ENCODE results near the gene SNRPB. TPM values are rescaled to one million over a fixed set of nuclear protein-coding genes. Genes with fewer than 3 reads are reported as not detected.

Gene SNRPB
- total and polyA plus RNA-seq, 2 of the 13 experiments (the other 11 are each of a cell fraction or from before 2014, with no cell fraction given): 473 to 844 TPM

DNA sequence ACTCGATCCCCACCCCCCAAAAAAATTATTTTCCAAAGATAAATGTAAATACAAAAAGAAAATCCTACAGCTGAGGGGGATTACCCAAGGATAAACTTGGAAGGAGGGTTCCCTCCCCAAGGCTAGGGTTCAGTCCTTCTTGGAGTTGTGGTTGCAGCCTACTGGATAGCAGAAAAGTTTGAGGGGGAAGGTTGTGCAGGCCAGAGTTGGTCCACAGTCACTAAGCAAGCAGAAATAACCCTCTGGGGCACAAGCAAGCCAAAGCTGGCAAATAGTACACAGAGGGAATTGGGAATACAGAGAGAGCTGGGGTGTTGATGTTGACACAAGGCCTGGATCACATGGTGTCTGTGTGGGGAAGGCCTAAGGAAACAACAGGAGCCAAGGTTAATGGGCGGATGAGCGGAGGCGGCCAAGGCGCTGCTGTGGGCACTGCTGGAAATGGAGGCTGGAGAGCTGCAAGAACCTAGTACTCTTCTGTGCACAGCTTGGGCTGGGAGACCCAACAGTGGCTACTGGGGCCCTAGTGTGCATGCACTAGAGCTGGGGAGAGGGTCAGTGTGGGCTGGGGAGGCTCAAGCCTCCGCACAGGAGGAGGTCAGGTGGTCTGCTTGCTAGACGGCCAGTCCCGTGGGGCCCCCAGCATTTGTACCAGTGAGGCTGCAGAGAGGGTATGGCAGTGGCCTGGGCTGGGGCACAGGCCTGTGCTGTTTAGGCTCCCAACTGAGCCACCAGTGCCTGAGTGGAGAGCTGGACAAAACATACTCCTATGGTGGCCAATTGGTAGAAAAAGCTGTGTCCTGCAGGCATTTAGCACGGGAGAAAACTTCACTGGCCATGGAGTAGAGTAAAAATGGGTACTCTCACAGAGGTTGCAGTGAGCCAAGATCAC, 5.5 kb upstream of the SNRPB start (continued):
- TF ChIP-seq, protein P1, sequence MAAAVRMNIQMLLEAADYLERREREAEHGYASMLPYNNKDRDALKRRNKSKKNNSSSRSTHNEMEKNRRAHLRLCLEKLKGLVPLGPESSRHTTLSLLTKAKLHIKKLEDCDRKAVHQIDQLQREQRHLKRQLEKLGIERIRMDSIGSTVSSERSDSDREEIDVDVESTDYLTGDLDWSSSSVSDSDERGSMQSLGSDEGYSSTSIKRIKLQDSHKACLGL (CRISPR knock-in tag; IDR thresholded peaks at IDR 0.05): no peak; the same call in 1 of the 2 replicates
- TF ChIP-seq ZNF713 (CRISPR knock-in tag; IDR thresholded peaks at IDR 0.05): no peak
- no peak for TF ChIP-seq ZNF143 (CRISPR knock-in tag; IDR thresholded peaks at IDR 0.05)
- TF ChIP-seq ZNF317 (CRISPR knock-in tag; IDR thresholded peaks at IDR 0.05): peak; percentile 83
- no peak for TF ChIP-seq ZFP82 (CRISPR knock-in tag; IDR thresholded peaks at IDR 0.05; ENCODE audit: borderline replicate concordance)
- 0 out of 2 replicates have a peak, but pooled peaks have one; percentile 88 for TF ChIP-seq MYNN (CRISPR knock-in tag; IDR thresholded peaks at IDR 0.05; ENCODE audit: low read depth)
- TF ChIP-seq, protein P2, sequence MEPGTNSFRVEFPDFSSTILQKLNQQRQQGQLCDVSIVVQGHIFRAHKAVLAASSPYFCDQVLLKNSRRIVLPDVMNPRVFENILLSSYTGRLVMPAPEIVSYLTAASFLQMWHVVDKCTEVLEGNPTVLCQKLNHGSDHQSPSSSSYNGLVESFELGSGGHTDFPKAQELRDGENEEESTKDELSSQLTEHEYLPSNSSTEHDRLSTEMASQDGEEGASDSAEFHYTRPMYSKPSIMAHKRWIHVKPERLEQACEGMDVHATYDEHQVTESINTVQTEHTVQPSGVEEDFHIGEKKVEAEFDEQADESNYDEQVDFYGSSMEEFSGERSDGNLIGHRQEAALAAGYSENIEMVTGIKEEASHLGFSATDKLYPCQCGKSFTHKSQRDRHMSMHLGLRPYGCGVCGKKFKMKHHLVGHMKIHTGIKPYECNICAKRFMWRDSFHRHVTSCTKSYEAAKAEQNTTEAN (CRISPR knock-in tag; conservative IDR thresholded peaks at IDR 0.05): peak; percentile 84
- no peak for TF ChIP-seq KDM5A (IDR thresholded peaks at IDR 0.05; ENCODE audit: borderline replicate concordance, low read length)
- TF ChIP-seq, protein P3, sequence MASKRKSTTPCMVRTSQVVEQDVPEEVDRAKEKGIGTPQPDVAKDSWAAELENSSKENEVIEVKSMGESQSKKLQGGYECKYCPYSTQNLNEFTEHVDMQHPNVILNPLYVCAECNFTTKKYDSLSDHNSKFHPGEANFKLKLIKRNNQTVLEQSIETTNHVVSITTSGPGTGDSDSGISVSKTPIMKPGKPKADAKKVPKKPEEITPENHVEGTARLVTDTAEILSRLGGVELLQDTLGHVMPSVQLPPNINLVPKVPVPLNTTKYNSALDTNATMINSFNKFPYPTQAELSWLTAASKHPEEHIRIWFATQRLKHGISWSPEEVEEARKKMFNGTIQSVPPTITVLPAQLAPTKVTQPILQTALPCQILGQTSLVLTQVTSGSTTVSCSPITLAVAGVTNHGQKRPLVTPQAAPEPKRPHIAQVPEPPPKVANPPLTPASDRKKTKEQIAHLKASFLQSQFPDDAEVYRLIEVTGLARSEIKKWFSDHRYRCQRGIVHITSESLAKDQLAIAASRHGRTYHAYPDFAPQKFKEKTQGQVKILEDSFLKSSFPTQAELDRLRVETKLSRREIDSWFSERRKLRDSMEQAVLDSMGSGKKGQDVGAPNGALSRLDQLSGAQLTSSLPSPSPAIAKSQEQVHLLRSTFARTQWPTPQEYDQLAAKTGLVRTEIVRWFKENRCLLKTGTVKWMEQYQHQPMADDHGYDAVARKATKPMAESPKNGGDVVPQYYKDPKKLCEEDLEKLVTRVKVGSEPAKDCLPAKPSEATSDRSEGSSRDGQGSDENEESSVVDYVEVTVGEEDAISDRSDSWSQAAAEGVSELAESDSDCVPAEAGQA (IDR thresholded peaks at IDR 0.05; ENCODE audit: low read depth): peak; percentile 65; the same call in 1 of the 2 replicates
- TF ChIP-seq, protein P3 (CRISPR knock-in tag; IDR thresholded peaks at IDR 0.05; ENCODE audit: borderline replicate concordance): no peak
- TF ChIP-seq, protein P4, sequence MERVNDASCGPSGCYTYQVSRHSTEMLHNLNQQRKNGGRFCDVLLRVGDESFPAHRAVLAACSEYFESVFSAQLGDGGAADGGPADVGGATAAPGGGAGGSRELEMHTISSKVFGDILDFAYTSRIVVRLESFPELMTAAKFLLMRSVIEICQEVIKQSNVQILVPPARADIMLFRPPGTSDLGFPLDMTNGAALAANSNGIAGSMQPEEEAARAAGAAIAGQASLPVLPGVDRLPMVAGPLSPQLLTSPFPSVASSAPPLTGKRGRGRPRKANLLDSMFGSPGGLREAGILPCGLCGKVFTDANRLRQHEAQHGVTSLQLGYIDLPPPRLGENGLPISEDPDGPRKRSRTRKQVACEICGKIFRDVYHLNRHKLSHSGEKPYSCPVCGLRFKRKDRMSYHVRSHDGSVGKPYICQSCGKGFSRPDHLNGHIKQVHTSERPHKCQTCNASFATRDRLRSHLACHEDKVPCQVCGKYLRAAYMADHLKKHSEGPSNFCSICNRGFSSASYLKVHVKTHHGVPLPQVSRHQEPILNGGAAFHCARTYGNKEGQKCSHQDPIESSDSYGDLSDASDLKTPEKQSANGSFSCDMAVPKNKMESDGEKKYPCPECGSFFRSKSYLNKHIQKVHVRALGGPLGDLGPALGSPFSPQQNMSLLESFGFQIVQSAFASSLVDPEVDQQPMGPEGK (CRISPR knock-in tag; IDR thresholded peaks at IDR 0.05): peak; percentile 78
- TF ChIP-seq ZNF350 (CRISPR knock-in tag; IDR thresholded peaks at IDR 0.05; ENCODE audit: borderline replicate concordance, low read depth): peak; percentile 92
- no peak; the same call in 1 of the 2 replicates for TF ChIP-seq MAF1 (CRISPR knock-in tag; IDR thresholded peaks at IDR 0.05; ENCODE audit: borderline replicate concordance)
- TF ChIP-seq ZNF816 (CRISPR knock-in tag; IDR thresholded peaks at IDR 0.05; ENCODE audit: borderline replicate concordance): peak; percentile 43; the same call in 1 of the 2 replicates
- peak; percentile 72; the same call in 1 of the 2 replicates for TF ChIP-seq MEIS1 (CRISPR knock-in tag; IDR thresholded peaks at IDR 0.05; ENCODE audit: borderline replicate concordance)
- peak; percentile 78; the same call in 1 of the 2 replicates for TF ChIP-seq HOXA5 (CRISPR knock-in tag; IDR thresholded peaks at IDR 0.05)
- TF ChIP-seq SMYD3 (CRISPR knock-in tag; IDR thresholded peaks at IDR 0.05): no peak
- peak; percentile 47; the same call in 1 of the 2 replicates for TF ChIP-seq NR2F2 (IDR thresholded peaks at IDR 0.05; ENCODE audit: borderline replicate concordance, low read depth)
- peak; percentile 76 for TF ChIP-seq SKI (IDR thresholded peaks at IDR 0.05; ENCODE audit: partially characterized antibody)
